ENCODE data around the gene ARHGAP24.

The ARHGAP24 gene

GRCh38 chr4:85965529-85965928 is 490.6 kb downstream of the ARHGAP24 start:
- TF ChIP-seq, protein P1, sequence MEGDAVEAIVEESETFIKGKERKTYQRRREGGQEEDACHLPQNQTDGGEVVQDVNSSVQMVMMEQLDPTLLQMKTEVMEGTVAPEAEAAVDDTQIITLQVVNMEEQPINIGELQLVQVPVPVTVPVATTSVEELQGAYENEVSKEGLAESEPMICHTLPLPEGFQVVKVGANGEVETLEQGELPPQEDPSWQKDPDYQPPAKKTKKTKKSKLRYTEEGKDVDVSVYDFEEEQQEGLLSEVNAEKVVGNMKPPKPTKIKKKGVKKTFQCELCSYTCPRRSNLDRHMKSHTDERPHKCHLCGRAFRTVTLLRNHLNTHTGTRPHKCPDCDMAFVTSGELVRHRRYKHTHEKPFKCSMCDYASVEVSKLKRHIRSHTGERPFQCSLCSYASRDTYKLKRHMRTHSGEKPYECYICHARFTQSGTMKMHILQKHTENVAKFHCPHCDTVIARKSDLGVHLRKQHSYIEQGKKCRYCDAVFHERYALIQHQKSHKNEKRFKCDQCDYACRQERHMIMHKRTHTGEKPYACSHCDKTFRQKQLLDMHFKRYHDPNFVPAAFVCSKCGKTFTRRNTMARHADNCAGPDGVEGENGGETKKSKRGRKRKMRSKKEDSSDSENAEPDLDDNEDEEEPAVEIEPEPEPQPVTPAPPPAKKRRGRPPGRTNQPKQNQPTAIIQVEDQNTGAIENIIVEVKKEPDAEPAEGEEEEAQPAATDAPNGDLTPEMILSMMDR (IDR thresholded peaks at IDR 0.05) = no peak
- no peak for TF ChIP-seq ZFX (IDR thresholded peaks at IDR 0.05; ENCODE audit: borderline replicate concordance)
- H3K27ac ChIP-seq = no peak overlapping the region

GRCh38 chr4:85966373-85966772 is 491.4 kb downstream of the ARHGAP24 start:
- H3K27ac ChIP-seq = no peak overlapping the region
- TF ChIP-seq ZFX (IDR thresholded peaks at IDR 0.05; ENCODE audit: borderline replicate concordance) = no peak
- TF ChIP-seq, protein P1 (IDR thresholded peaks at IDR 0.05) = no peak

- no peak overlapping the region for H3K27ac ChIP-seq
- TF ChIP-seq ZFX (IDR thresholded peaks at IDR 0.05; ENCODE audit: borderline replicate concordance) = no peak
- TF ChIP-seq, protein P1 (IDR thresholded peaks at IDR 0.05) = no peak
These were observed 492.9 kb downstream of the ARHGAP24 start for GRCh38 chr4:85967872-85968271.

DNA sequence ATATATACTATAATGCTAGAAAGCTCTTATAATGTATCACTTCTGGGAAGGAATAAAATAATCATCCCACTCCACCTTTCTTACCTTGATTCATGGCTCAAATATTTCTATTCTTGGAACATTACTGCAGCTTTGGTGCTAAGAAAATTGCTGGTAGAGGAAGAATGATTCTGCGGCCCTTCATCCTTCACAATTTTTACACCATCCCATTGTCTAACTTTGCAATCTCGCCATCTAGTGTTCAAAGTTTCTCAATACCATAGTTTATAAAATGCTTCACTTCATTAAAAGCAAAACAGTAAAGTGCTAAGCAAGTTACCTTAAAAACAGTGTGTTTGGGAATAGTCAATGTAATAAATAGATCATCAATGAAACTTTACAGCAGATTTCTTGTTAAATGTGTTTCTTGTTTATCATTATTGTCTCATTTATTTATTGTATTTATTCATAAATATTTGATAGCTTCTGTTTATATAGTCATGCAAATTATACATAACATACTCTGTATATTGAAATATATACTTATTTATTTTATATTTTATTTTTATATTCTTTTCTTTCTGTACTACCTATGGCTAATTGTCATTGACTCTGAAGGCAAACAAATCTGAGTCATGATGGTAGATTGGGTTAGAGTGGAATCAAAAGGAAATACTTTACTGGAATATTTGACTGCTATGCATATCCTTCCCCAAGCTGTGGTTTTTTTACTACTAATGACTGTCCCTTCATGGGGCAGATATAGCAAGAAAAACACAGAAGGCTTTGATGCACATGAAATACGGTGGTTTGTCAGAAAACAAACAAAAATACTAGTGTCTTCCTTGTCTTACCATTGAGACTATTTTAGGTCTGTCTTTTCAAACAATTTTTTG is 494.2 kb downstream of the ARHGAP24 start:
- H3K27ac ChIP-seq = no peak overlapping the region
- no peak for TF ChIP-seq ZFX (IDR thresholded peaks at IDR 0.05; ENCODE audit: borderline replicate concordance)
- TF ChIP-seq, protein P1 (IDR thresholded peaks at IDR 0.05) = peak; percentile 76

DNA sequence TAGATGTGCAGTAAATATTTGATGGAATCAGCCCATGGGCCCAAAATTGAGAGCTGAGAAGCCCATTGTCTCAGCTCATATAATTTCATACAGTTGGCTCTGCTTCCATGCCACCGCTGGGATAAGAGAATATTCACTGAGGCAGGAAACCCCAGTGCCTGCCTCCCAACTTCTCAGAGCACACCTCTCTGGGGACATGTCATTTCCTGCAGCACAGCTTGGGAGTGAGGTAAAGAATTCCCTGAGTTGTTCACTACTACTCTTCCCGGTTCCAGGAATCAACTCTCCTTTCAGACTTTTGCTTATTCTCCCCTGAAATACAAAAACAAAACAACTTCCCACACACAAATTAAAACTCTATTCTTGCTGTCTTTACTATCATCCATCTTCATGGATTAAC is 495.6 kb downstream of the ARHGAP24 start:
- no peak overlapping the region for H3K27ac ChIP-seq
- TF ChIP-seq ZFX (IDR thresholded peaks at IDR 0.05; ENCODE audit: borderline replicate concordance) = no peak
- TF ChIP-seq, protein P1 (IDR thresholded peaks at IDR 0.05) = no peak

DNA sequence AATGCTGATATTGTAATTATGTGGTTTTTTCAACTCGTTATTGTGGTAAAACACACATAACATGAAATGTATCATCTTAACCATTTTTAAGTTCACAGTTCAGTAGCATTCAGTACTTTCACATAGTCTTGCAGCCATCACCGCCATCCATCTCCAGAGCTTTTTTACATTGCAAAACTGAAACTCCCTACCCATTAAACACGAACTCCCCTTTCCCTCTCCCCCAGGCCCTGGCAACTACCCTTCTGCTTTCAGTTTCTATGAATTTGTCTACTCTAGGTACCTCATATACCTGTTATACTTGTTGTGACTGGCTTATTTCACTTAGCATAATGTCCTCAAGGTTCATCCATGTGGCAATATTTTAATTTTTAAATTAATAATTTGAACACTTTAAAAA is 504.3 kb downstream of the ARHGAP24 start:
- H3K27ac ChIP-seq = no peak overlapping the region
- TF ChIP-seq, protein P1 (IDR thresholded peaks at IDR 0.05) = no peak

DNA sequence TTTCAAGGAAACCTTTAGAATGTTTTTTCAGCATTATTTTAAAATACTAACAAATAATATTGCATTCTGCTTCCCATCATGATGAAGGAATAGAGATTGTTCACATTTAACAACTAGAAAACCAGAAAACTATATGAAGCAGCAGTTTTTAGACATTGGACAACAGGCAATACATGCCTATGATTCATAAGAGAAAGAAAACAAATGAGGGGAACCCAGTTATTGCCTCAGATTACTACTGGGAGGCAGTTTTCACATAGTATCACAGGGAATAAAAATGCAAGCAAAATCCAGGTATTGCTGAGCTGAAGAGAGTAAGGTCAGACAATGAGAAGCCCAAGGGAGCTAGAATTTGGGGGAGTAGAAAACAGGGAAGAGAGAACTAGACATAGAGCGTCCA is 511.3 kb downstream of the ARHGAP24 start:
- TF ChIP-seq ZFX (IDR thresholded peaks at IDR 0.05; ENCODE audit: borderline replicate concordance) = no peak
- TF ChIP-seq, protein P1 (IDR thresholded peaks at IDR 0.05) = no peak
- H3K27ac ChIP-seq = no peak overlapping the region

Data from 22Rv1 (cell line).